ENCODE results near the gene KNDC1.

Gene KNDC1

GRCh38 chr10:133251388-133252222 lies 91.6 kb downstream of the KNDC1 start:
- no peak overlapping the region for H3K9ac ChIP-seq (ENCODE audit: low read length)
- no peak overlapping the region for H4K8ac ChIP-seq (ENCODE audit: low read depth, low read length)
- no peak overlapping the region for H3K4ac ChIP-seq (ENCODE audit: low read depth, low read length)
- no peak overlapping the region for H3K4me3 ChIP-seq (ENCODE audit: low read length)
- DNase-seq = no peak
- H3K79me2 ChIP-seq (ENCODE audit: control insufficient read depth, insufficient read depth, low read length) = no peaks in the 10 kb centered on the region
- H3K4me1 ChIP-seq (ENCODE audit: control insufficient read depth, low read depth, low read length) = no peaks in the 10 kb centered on the region
- no peaks in the 10 kb centered on the region for H3K79me1 ChIP-seq (ENCODE audit: low read length)
- no peak overlapping the region for H3K18ac ChIP-seq (ENCODE audit: low read length)
- no peak overlapping the region for H3K27ac ChIP-seq (ENCODE audit: low read depth, low read length)
- WGBS (ENCODE audit: extremely low coverage, insufficient coverage, low lambda C conversion rate) = no CpG with 5 or more reads among the region's 28 CpGs
- H2BK120ac ChIP-seq (ENCODE audit: low read depth, low read length) = no peak overlapping the region
- H4K5ac ChIP-seq (ENCODE audit: low read length) = no peak overlapping the region
- no peaks in the 10 kb centered on the region for H3K36me3 ChIP-seq (ENCODE audit: control insufficient read depth, insufficient read depth, low read length)
- no peak overlapping the region for H2BK15ac ChIP-seq (replicated peaks; ENCODE audit: low read depth)
- no peaks in the 10 kb centered on the region for H3K27me3 ChIP-seq (ENCODE audit: insufficient read depth, low read length, poor library complexity)
- H3K4me2 ChIP-seq (ENCODE audit: low read length) = no peak overlapping the region
- no peak overlapping the region for H3K23ac ChIP-seq (ENCODE audit: low read length)
- no peak overlapping the region for H3K56ac ChIP-seq (ENCODE audit: low read length)
- H2BK5ac ChIP-seq (ENCODE audit: low read length) = no peak overlapping the region
- no peak overlapping the region for H2AK5ac ChIP-seq (ENCODE audit: low read length)

- Histone ChIP-seq H3K9ac (ENCODE audit: low read length) (no peak overlapping the region), H3K4me1 (ENCODE audit: control insufficient read depth, low read depth, low read length) (no peaks in the 10 kb centered on the region), H3K27me3 (ENCODE audit: insufficient read depth, low read length, poor library complexity) (no peaks in the 10 kb centered on the region), H3K4ac (ENCODE audit: low read depth, low read length) (no peak overlapping the region), H3K27ac (ENCODE audit: low read depth, low read length) (no peak overlapping the region), H3K4me3 (ENCODE audit: low read length) (no peak overlapping the region), H2BK5ac (ENCODE audit: low read length) (no peak overlapping the region), H4K5ac (ENCODE audit: low read length) (no peak overlapping the region), H3K56ac (ENCODE audit: low read length) (no peak overlapping the region), H2AK5ac (ENCODE audit: low read length) (no peak overlapping the region), H3K36me3 (ENCODE audit: control insufficient read depth, insufficient read depth, low read length) (no peaks in the 10 kb centered on the region), H2BK120ac (ENCODE audit: low read depth, low read length) (no peak overlapping the region), H3K4me2 (ENCODE audit: low read length) (no peak overlapping the region), H2BK15ac (replicated peaks; ENCODE audit: low read depth) (no peak overlapping the region), H3K79me1 (ENCODE audit: low read length) (no peaks in the 10 kb centered on the region), H4K8ac (ENCODE audit: low read depth, low read length) (no peak overlapping the region), H3K23ac (ENCODE audit: low read length) (no peak overlapping the region), H3K18ac (ENCODE audit: low read length) (no peak overlapping the region), H3K79me2 (ENCODE audit: control insufficient read depth, insufficient read depth, low read length) (no peaks in the 10 kb centered on the region)
- no CpG with 5 or more reads among the region's 12 CpGs for WGBS (ENCODE audit: extremely low coverage, insufficient coverage, low lambda C conversion rate)
- no peak for DNase-seq
Measured at GRCh38 chr10:133252223-133252552, 92.2 kb downstream of the KNDC1 start.

DNA sequence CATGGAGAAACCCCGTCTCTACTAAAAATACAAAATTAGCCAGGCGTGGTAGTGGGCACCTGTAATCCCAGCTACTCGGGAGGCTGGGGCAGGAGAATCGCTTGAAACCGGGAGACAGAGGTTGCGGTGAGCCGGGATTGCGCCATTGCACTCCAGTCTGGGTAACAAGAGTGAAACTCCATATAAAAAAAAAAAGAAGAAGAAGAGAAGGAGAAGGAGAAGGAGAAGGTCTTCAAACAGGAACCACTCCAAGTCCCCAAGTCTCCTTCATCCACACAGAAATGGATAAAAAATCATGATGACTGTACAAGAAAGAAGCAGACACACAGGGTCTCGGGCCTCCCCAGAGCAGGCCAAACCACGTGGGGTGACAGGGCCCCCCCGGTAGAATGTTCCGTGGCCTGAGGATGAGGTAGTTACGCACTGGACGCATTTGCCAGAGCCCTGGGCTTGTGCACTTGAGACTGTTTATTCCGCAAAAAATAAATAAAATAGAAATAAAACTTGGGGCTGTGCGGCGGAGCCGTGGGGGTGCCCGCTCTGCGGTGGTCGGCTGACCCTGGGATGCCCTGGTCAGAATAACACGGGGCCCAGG lies 93.4 kb downstream of the KNDC1 start:
- no peak for DNase-seq
- Histone ChIP-seq H2AK5ac (ENCODE audit: low read length) (no peak overlapping the region), H3K4me2 (ENCODE audit: low read length) (no peak overlapping the region), H4K5ac (ENCODE audit: low read length) (no peak overlapping the region), H3K4me3 (ENCODE audit: low read length) (no peak overlapping the region), H3K9ac (ENCODE audit: low read length) (no peak overlapping the region), H3K4me1 (ENCODE audit: control insufficient read depth, low read depth, low read length) (no peaks in the 10 kb centered on the region), H3K18ac (ENCODE audit: low read length) (no peak overlapping the region), H3K4ac (ENCODE audit: low read depth, low read length) (no peak overlapping the region), H2BK15ac (replicated peaks; ENCODE audit: low read depth) (no peak overlapping the region), H3K27me3 (ENCODE audit: insufficient read depth, low read length, poor library complexity) (no peaks in the 10 kb centered on the region), H2BK5ac (ENCODE audit: low read length) (no peak overlapping the region), H3K36me3 (ENCODE audit: control insufficient read depth, insufficient read depth, low read length) (no peaks in the 10 kb centered on the region), H3K56ac (ENCODE audit: low read length) (no peak overlapping the region), H3K23ac (ENCODE audit: low read length) (no peak overlapping the region), H2BK120ac (ENCODE audit: low read depth, low read length) (no peak overlapping the region), H3K27ac (ENCODE audit: low read depth, low read length) (no peak overlapping the region), H3K79me2 (ENCODE audit: control insufficient read depth, insufficient read depth, low read length) (no peaks in the 10 kb centered on the region), H3K79me1 (ENCODE audit: low read length) (no peaks in the 10 kb centered on the region), H4K8ac (ENCODE audit: low read depth, low read length) (no peak overlapping the region)
- no CpG with 5 or more reads among the region's 22 CpGs for WGBS (ENCODE audit: extremely low coverage, insufficient coverage, low lambda C conversion rate)

DNA sequence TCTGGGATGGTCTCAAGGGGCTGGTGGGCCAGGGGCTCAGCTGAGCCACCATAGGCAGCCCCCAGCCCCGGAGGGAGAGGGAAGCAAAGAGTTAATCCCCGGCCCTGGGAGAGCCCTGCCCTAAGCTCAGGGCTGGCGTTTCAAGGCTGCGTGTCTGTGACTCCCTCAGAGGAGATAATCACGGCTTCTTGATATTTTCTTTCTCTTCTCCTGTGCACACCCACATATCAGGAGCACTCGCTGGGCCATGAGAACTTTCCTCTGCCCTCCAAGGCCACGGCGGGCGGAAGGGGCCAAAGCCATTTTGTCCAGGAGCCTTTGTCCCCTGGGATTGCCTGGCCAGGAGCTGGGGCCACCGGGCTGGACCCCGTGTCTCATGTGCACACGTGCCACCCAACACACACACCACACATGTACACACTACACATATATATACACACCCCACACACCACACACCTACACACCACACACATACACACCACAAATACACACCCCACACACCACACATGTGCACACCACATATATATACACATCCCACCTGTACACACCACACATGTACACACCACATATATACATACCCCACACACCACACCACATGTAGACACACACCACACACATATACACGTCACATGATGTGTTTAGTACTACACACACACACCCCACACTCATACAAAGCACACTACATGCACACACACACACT lies 94.6 kb downstream of the KNDC1 start:
- no peak overlapping the region for H3K4me2 ChIP-seq (ENCODE audit: low read length)
- H3K4me1 ChIP-seq (ENCODE audit: control insufficient read depth, low read depth, low read length) = no peaks in the 10 kb centered on the region
- no peak overlapping the region for H3K27ac ChIP-seq (ENCODE audit: low read depth, low read length)
- H3K36me3 ChIP-seq (ENCODE audit: control insufficient read depth, insufficient read depth, low read length) = no peaks in the 10 kb centered on the region
- no peak for DNase-seq
- no peaks in the 10 kb centered on the region for H3K79me1 ChIP-seq (ENCODE audit: low read length)
- H2AK5ac ChIP-seq (ENCODE audit: low read length) = no peak overlapping the region
- no peaks in the 10 kb centered on the region for H3K27me3 ChIP-seq (ENCODE audit: insufficient read depth, low read length, poor library complexity)
- WGBS (ENCODE audit: extremely low coverage, insufficient coverage, low lambda C conversion rate) = no CpG with 5 or more reads among the region's 13 CpGs
- no peak overlapping the region for H2BK15ac ChIP-seq (replicated peaks; ENCODE audit: low read depth)
- no peak overlapping the region for H4K5ac ChIP-seq (ENCODE audit: low read length)
- no peak overlapping the region for H2BK120ac ChIP-seq (ENCODE audit: low read depth, low read length)
- H4K8ac ChIP-seq (ENCODE audit: low read depth, low read length) = no peak overlapping the region
- no peak overlapping the region for H3K56ac ChIP-seq (ENCODE audit: low read length)
- H3K79me2 ChIP-seq (ENCODE audit: control insufficient read depth, insufficient read depth, low read length) = no peaks in the 10 kb centered on the region
- no peak overlapping the region for H3K4ac ChIP-seq (ENCODE audit: low read depth, low read length)
- no peak overlapping the region for H3K18ac ChIP-seq (ENCODE audit: low read length)
- no peak overlapping the region for H2BK5ac ChIP-seq (ENCODE audit: low read length)
- H3K9ac ChIP-seq (ENCODE audit: low read length) = no peak overlapping the region
- no peak overlapping the region for H3K23ac ChIP-seq (ENCODE audit: low read length)
- no peak overlapping the region for H3K4me3 ChIP-seq (ENCODE audit: low read length)

- Histone ChIP-seq H2BK15ac (replicated peaks; ENCODE audit: low read depth) (no peak overlapping the region), H2AK5ac (ENCODE audit: low read length) (no peak overlapping the region), H3K4me2 (ENCODE audit: low read length) (no peak overlapping the region), H3K36me3 (ENCODE audit: control insufficient read depth, insufficient read depth, low read length) (no peaks in the 10 kb centered on the region), H3K27me3 (ENCODE audit: insufficient read depth, low read length, poor library complexity) (no peaks in the 10 kb centered on the region), H4K8ac (ENCODE audit: low read depth, low read length) (no peak overlapping the region), H4K5ac (ENCODE audit: low read length) (no peak overlapping the region), H3K79me2 (ENCODE audit: control insufficient read depth, insufficient read depth, low read length) (no peaks in the 10 kb centered on the region), H2BK5ac (ENCODE audit: low read length) (no peak overlapping the region), H3K27ac (ENCODE audit: low read depth, low read length) (no peak overlapping the region), H3K23ac (ENCODE audit: low read length) (no peak overlapping the region), H3K56ac (ENCODE audit: low read length) (no peak overlapping the region), H3K4ac (ENCODE audit: low read depth, low read length) (no peak overlapping the region), H3K18ac (ENCODE audit: low read length) (no peak overlapping the region), H3K4me1 (ENCODE audit: control insufficient read depth, low read depth, low read length) (no peaks in the 10 kb centered on the region), H2BK120ac (ENCODE audit: low read depth, low read length) (no peak overlapping the region), H3K79me1 (ENCODE audit: low read length) (no peaks in the 10 kb centered on the region), H3K9ac (ENCODE audit: low read length) (no peak overlapping the region), H3K4me3 (ENCODE audit: low read length) (no peak overlapping the region)
- DNase-seq = no peak
- WGBS (ENCODE audit: extremely low coverage, insufficient coverage, low lambda C conversion rate) = no CpG with 5 or more reads among the region's 15 CpGs
Measured at GRCh38 chr10:133255323-133255722, 95.3 kb downstream of the KNDC1 start.
